ENCODE measurements around the gene SFXN1. TPM values are rescaled to one million over a fixed set of nuclear protein-coding genes. Genes with fewer than 3 reads are reported as not detected.

Gene SFXN1
- total and polyA plus RNA-seq, 4 donors: 55.9 to 80.0 (median 76.8) TPM

- Histone ChIP-seq H3K27me3 (ENCODE audit: control insufficient read depth, insufficient read depth, low read length) (peaks cover 4% of the 10 kb centered on the region), H3K27ac (ENCODE audit: low read depth, low read length) (no peak overlapping the region), H3K9me3 (ENCODE audit: control insufficient read depth, insufficient read depth, low read length) (no peaks in the 10 kb centered on the region), H3K4me1 (ENCODE audit: control insufficient read depth, insufficient read depth, low read length) (peaks cover 4% of the 10 kb centered on the region), H3K36me3 (ENCODE audit: control insufficient read depth, insufficient read depth, low read length) (no peaks in the 10 kb centered on the region), H3K4me3 (ENCODE audit: low read depth, low read length) (no peak overlapping the region)
- DNase-seq (ENCODE audit: low read depth in 4 of 6, low spot score in 6 of 6): no peak
- WGBS (ENCODE audit: insufficient coverage): 83% methylated on average over 7 of the region's 7 CpGs
These were observed 97.7 kb downstream of the SFXN1 start for GRCh38 chr5:175576096-175576495.

- H3K27ac ChIP-seq (ENCODE audit: low read depth, low read length): no peak overlapping the region
- DNase-seq (ENCODE audit: low read depth in 4 of 6, low spot score in 6 of 6): no peak
- H3K4me1 ChIP-seq (ENCODE audit: control insufficient read depth, insufficient read depth, low read length): peaks cover 4% of the 10 kb centered on the region
- WGBS (ENCODE audit: insufficient coverage): 91% methylated on average over 6 of the region's 6 CpGs
- H3K9me3 ChIP-seq (ENCODE audit: control insufficient read depth, insufficient read depth, low read length): no peaks in the 10 kb centered on the region
- no peaks in the 10 kb centered on the region for H3K36me3 ChIP-seq (ENCODE audit: control insufficient read depth, insufficient read depth, low read length)
- H3K27me3 ChIP-seq (ENCODE audit: control insufficient read depth, insufficient read depth, low read length): peaks cover 4% of the 10 kb centered on the region
- no peak overlapping the region for H3K4me3 ChIP-seq (ENCODE audit: low read depth, low read length)
These were observed 98.2 kb downstream of the SFXN1 start for GRCh38 chr5:175576591-175576990.

Other genes with a start within 250 kb of the SFXN1 start
- gene DRD1, start 34.4 kb upstream of the SFXN1 start, total RNA-seq: 1 to 10 TPM; 1.6 to 2.3 TPM
- gene DRD1, start 34.4 kb upstream of the SFXN1 start, polyA plus RNA-seq (ENCODE audit: insufficient read length in 2 of 2): 1 to 10 TPM; 2.3 to 4.3 TPM
- 1 to 10 TPM; 2.6 to 3.3 TPM for gene HRH2, start 179.5 kb downstream of the SFXN1 start, total RNA-seq
- gene HRH2, start 179.5 kb downstream of the SFXN1 start, polyA plus RNA-seq (ENCODE audit: insufficient read length in 2 of 2): 1 to 10 TPM; 3.8 to 3.9 TPM

Measured in spinal cord (tissue), 10 donors.